Epithelial cell of proximal tubule (primary cell): ENCODE results near the gene PSME2. TPM values are rescaled to one million over a fixed set of nuclear protein-coding genes. Genes with fewer than 3 reads are reported as not detected.

Source experiments
- DNase-seq: peaks from one replicate; pipeline ENCODE4 v3.0.0-alpha.2; 2011; ENCODE audit warnings: low read depth
- H3K4me3 ChIP-seq: 2 replicates; pipeline ENCODE4 v1.5.1; 2011; ENCODE audit warnings: low read depth, mild to moderate bottlenecking, low read length
- CTCF ChIP-seq: conservative IDR thresholded peaks from 2 replicates; pipeline ENCODE4 v1.5.1; 2012; ENCODE audit warnings: low read depth, mild to moderate bottlenecking, low read length
- total RNA-seq: library from RNA; depleted of rRNA; stranded (reverse); fragments of >200 nt; gene quantifications from 2 replicates; pipeline ENCODE4 v1.2.3, GENCODE V29; 2015

PSME2 gene
- total RNA-seq, 1 donor from 2014 or later: 156 TPM

GRCh38 chr14:24126939-24127338, 19.5 kb downstream of the PSME2 start:
- DNase-seq: no peak
- no peak for TF ChIP-seq CTCF
- no peak overlapping the region for H3K4me3 ChIP-seq

- H3K4me3 ChIP-seq: no peak overlapping the region
- no peak for DNase-seq
- no peak for TF ChIP-seq CTCF
These were observed 22.7 kb downstream of the PSME2 start for GRCh38 chr14:24123424-24124417.

- H3K4me3 ChIP-seq: no peak overlapping the region
- DNase-seq: no peak
- TF ChIP-seq CTCF: no peak
These were observed 23.5 kb downstream of the PSME2 start for GRCh38 chr14:24122898-24123297.

- DNase-seq: no peak
- no peak overlapping the region for H3K4me3 ChIP-seq
- no peak for TF ChIP-seq CTCF
These were observed 24.0 kb downstream of the PSME2 start for GRCh38 chr14:24122416-24122815.

- no peak for TF ChIP-seq CTCF
- H3K4me3 ChIP-seq: no peak overlapping the region
- no peak for DNase-seq
These were observed 25.2 kb downstream of the PSME2 start for GRCh38 chr14:24121210-24121609.

- DNase-seq: no peak
- TF ChIP-seq CTCF: no peak
- no peak overlapping the region for H3K4me3 ChIP-seq
These were observed 26.7 kb downstream of the PSME2 start for GRCh38 chr14:24119691-24120090.

GRCh38 chr14:24117179-24117578, 29.2 kb downstream of the PSME2 start:
- TF ChIP-seq CTCF: no peak
- no peak for DNase-seq
- H3K4me3 ChIP-seq: no peak overlapping the region
